ENCODE measurements around the gene HPSE.
"Not testable (repeated sequence)": the region's sequence is repeated elsewhere in the genome, so short reads cannot be mapped to it uniquely, and the experiment has no call there.

The HPSE gene

GRCh38 chr4:83331956-83332355, 2.7 kb downstream of the HPSE start:
- no peak for DNase-seq (ENCODE audit: low read depth, low spot score)

- no peak for DNase-seq (ENCODE audit: low read depth, low spot score)
These were observed 5.0 kb downstream of the HPSE start for GRCh38 chr4:83329521-83330110.

- no peak for DNase-seq (ENCODE audit: low read depth, low spot score)
These were observed 6.0 kb downstream of the HPSE start for GRCh38 chr4:83328521-83329187.

GRCh38 chr4:83326546-83326945, 8.1 kb downstream of the HPSE start:
- no peak for DNase-seq (ENCODE audit: low read depth, low spot score)

- not testable (repeated sequence) for DNase-seq (ENCODE audit: low read depth, low spot score)
These were observed 9.3 kb downstream of the HPSE start for GRCh38 chr4:83325306-83325705.

GRCh38 chr4:83323136-83323535, 11.5 kb downstream of the HPSE start:
- no peak for DNase-seq (ENCODE audit: low read depth, low spot score)

GRCh38 chr4:83320548-83320947, 14.1 kb downstream of the HPSE start:
- DNase-seq (ENCODE audit: low read depth, low spot score): no peak

- DNase-seq (ENCODE audit: low read depth, low spot score): no peak
These were observed 16.0 kb downstream of the HPSE start for GRCh38 chr4:83318666-83319065.

- no peak for DNase-seq (ENCODE audit: low read depth, low spot score)
These were observed 17.0 kb downstream of the HPSE start for GRCh38 chr4:83317671-83318070.

- no peak for DNase-seq (ENCODE audit: low read depth, low spot score)
These were observed 18.0 kb downstream of the HPSE start for GRCh38 chr4:83316459-83317165.

- DNase-seq (ENCODE audit: low read depth, low spot score): no peak
These were observed 19.2 kb downstream of the HPSE start for GRCh38 chr4:83315341-83315870.

- no peak for DNase-seq (ENCODE audit: low read depth, low spot score)
These were observed 26.0 kb downstream of the HPSE start for GRCh38 chr4:83308672-83309071.

- no peak for DNase-seq (ENCODE audit: low read depth, low spot score)
These were observed 26.7 kb downstream of the HPSE start for GRCh38 chr4:83307920-83308319.

- no peak for DNase-seq (ENCODE audit: low read depth, low spot score)
These were observed 29.5 kb downstream of the HPSE start for GRCh38 chr4:83305187-83305586.

- DNase-seq (ENCODE audit: low read depth, low spot score): no peak
These were observed 36.9 kb downstream of the HPSE start for GRCh38 chr4:83297548-83298260.

- no peak for DNase-seq (ENCODE audit: low read depth, low spot score)
These were observed 41.2 kb downstream of the HPSE start for GRCh38 chr4:83293305-83294046.

GRCh38 chr4:83290059-83290774, 44.4 kb downstream of the HPSE start:
- not testable (repeated sequence) for DNase-seq (ENCODE audit: low read depth, low spot score)

GRCh38 chr4:83288381-83288780, 46.3 kb downstream of the HPSE start:
- DNase-seq (ENCODE audit: low read depth, low spot score): not testable (repeated sequence)

- DNase-seq (ENCODE audit: low read depth, low spot score): no peak
These were observed 49.6 kb downstream of the HPSE start for GRCh38 chr4:83285055-83285407.

- DNase-seq (ENCODE audit: low read depth, low spot score): peak; percentile 85
These were observed 50.2 kb downstream of the HPSE start, which contains the start of gene COQ2 for GRCh38 chr4:83284193-83285054. Gene COQ2, minus strand, starts transcription at chr4:83284798. Its CDS starts 34 bp downstream, at chr4:83284764.
